GM23338 (cell line): ENCODE measurements around the gene CUBN. TPM values are rescaled to one million over a fixed set of nuclear protein-coding genes. Genes with fewer than 3 reads are reported as not detected.
A peak's percentile ranks its signal among the peaks of the same experiment; 100 is the strongest.

Experiments used
- ATAC-seq: fragments of 200-7000 bp; cut with Tn5 transposase; 3 replicates; pipeline ENCODE4 v1.9.1; 2020
- DNase-seq: peaks from one replicate; pipeline ENCODE4 v3.0.0-alpha.2; 2015; ENCODE audit warnings: low spot score
- H2AFZ ChIP-seq: fragments of 200-600 bp; sonication (generic); 2 replicates; pipeline ENCODE4 v1.8.0; 2016; ENCODE audit warnings: antibody characterized with exemption, mild to moderate bottlenecking, moderate library complexity
- H3F3A ChIP-seq: fragments of 200-600 bp; sonication (generic); replicated peaks from 2 replicates; pipeline ENCODE4 v1.8.0; 2017; ENCODE audit warnings: antibody characterized with exemption, mixed run types, low read depth
- H3K27ac ChIP-seq: fragments of 200-600 bp; sonication (generic); 2 replicates; pipeline ENCODE4 v1.6.1; 2016; ENCODE audit warnings: low read depth
- H3K27me3 ChIP-seq: fragments of 200-600 bp; sonication (generic); 2 replicates; pipeline ENCODE4 v1.8.0; 2016; ENCODE audit warnings: mild to moderate bottlenecking, mixed run types, moderate library complexity; ENCODE audit not compliant: insufficient read depth
- H3K36me3 ChIP-seq: fragments of 200-600 bp; sonication (generic); 2 replicates; pipeline ENCODE4 v1.8.0; 2016; ENCODE audit warnings: mild to moderate bottlenecking; ENCODE audit not compliant: insufficient read depth
- H3K4me1 ChIP-seq: fragments of 200-600 bp; sonication (generic); 2 replicates; pipeline ENCODE4 v1.8.0; 2016; ENCODE audit warnings: mild to moderate bottlenecking, moderate library complexity; ENCODE audit not compliant: insufficient read depth
- H3K4me2 ChIP-seq: fragments of 200-600 bp; sonication (generic); 2 replicates; pipeline ENCODE4 v1.7.1; 2017; ENCODE audit warnings: mixed run types
- H3K4me3 ChIP-seq: fragments of 200-600 bp; sonication (generic); 2 replicates; pipeline ENCODE4 v1.6.1; 2016; ENCODE audit warnings: mixed run types
- H3K79me2 ChIP-seq: fragments of 200-600 bp; sonication (generic); replicated peaks from 2 replicates; pipeline ENCODE4 v1.8.0; 2017; ENCODE audit warnings: mild to moderate bottlenecking; ENCODE audit not compliant: insufficient read depth
- H3K9me2 ChIP-seq: fragments of 200-600 bp; sonication (generic); 2 replicates; pipeline ENCODE4 v1.8.0; 2017; ENCODE audit not compliant: insufficient read depth
- H4K20me1 ChIP-seq: fragments of 200-600 bp; sonication (generic); replicated peaks from 2 replicates; pipeline ENCODE4 v1.8.0; 2017; ENCODE audit warnings: mild to moderate bottlenecking; ENCODE audit not compliant: insufficient read depth
- H3K27ac Mint-ChIP-seq: 2 replicates; pipeline ENCODE4 v1.8.0; 2020; ENCODE audit warnings: inconsistent platforms, mild to moderate bottlenecking, moderate library complexity, mixed read lengths
- H3K27me3 Mint-ChIP-seq: 3 replicates; pipeline ENCODE4 v1.8.0; 2022; ENCODE audit warnings: low read depth, mild to moderate bottlenecking, moderate library complexity, mixed read lengths, inconsistent platforms; ENCODE audit not compliant: insufficient read depth, poor library complexity
- H3K36me3 Mint-ChIP-seq: 3 replicates; pipeline ENCODE4 v1.8.0; 2021; ENCODE audit warnings: low read depth, mild to moderate bottlenecking, inconsistent platforms, moderate library complexity, mixed read lengths
- H3K4me1 Mint-ChIP-seq: 3 replicates; pipeline ENCODE4 v1.8.0; 2020; ENCODE audit warnings: mild to moderate bottlenecking, inconsistent platforms, mixed read lengths
- H3K4me3 Mint-ChIP-seq: 3 replicates; pipeline ENCODE4 v1.8.0; 2021; ENCODE audit warnings: moderate library complexity, mild to moderate bottlenecking, inconsistent platforms, mixed read lengths
- H3K9me3 Mint-ChIP-seq: 3 replicates; pipeline ENCODE4 v1.8.0; 2020; ENCODE audit warnings: moderate library complexity, mild to moderate bottlenecking, inconsistent platforms, mixed read lengths
- EZH2 ChIP-seq: fragments of 200-600 bp; sonication (generic); IDR thresholded peaks from one replicate; pipeline ENCODE4 v1.8.0; 2017; ENCODE audit warnings: antibody characterized with exemption, mild to moderate bottlenecking, low read depth; ENCODE audit not compliant: unreplicated experiment
- POLR2AphosphoS5 ChIP-seq: IDR thresholded peaks from 2 replicates; pipeline ENCODE4 v1.6.1; 2016; ENCODE audit warnings: antibody characterized with exemption, low read depth
- STAT1 ChIP-seq: IDR thresholded peaks from one replicate; pipeline ENCODE4 v1.6.1; 2016; ENCODE audit warnings: antibody characterized with exemption; ENCODE audit not compliant: unreplicated experiment
- polyA plus RNA-seq: library from polyadenylated mRNA; unstranded; fragments of >200 nt; fragmentation: Nextera tagmentation; extraction: Ambion mirVana; gene quantifications from 2 replicates; pipeline ENCODE4 v1.2.1, GENCODE V29; 2016
- total RNA-seq: library from RNA; depleted of rRNA; stranded (reverse); fragments of >200 nt; shearing (Covaris generic); gene quantifications from 2 replicates; pipeline ENCODE4 v1.2.3, GENCODE V29; 2014
- TF ChIP-seq, protein P1 (sequence below): fragments of 250-450 bp; sonication (Bioruptor Pico); IDR thresholded peaks from 2 replicates; pipeline ENCODE4 v1.5.0; 2020; ENCODE audit warnings: mild to moderate bottlenecking, moderate library complexity
- TF ChIP-seq, protein P2 (sequence below): IDR thresholded peaks from 2 replicates; pipeline ENCODE4 v1.6.1; 2016; ENCODE audit warnings: antibody characterized with exemption
- TF ChIP-seq, protein P3 (sequence below), 2 experiments: fragments of 200-600 bp in 1 of 2; sonication (generic) in 1 of 2; conservative IDR thresholded peaks; 2 replicates each; pipeline versions ENCODE4 v1.5.1 to v1.6.1; 2016 to 2017; ENCODE audit warnings: antibody characterized with exemption in 2 of 2, low read depth in 2 of 2, mild to moderate bottlenecking in 2 of 2, moderate library complexity in 1 of 2

CUBN gene
- total and polyA plus RNA-seq, 2 experiments from 2014 or later, result 0.06 to 1.8 TPM

DNA sequence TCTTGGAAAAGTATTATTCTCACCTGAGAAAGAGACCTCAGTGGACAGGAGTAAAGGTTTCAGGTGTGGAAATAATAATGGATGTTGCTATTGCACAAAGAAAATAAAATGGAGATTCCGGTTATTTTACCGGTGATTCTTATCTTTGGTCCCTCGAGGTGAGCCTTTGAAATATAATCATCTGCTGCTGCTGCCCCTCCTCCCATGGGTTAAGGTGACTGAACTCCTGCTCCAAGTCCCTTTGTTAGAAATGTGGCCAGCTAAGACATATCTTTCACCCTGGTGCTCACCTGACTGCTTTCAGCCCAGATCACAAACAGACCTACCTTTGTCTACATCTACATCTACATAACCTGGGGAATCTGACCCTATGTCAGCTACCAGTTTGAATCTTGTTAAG, 5.7 kb downstream of the CUBN start:
- Mint-ChIP-seq H3K4me1 (peaks cover 13% of the 10 kb centered on the region), H3K4me3 (no peak overlapping the region), H3K27me3 (no peaks in the 10 kb centered on the region), H3K9me3 (no peaks in the 10 kb centered on the region), H3K27ac (peak overlapping the region; percentile 75), H3K36me3 (no peaks in the 10 kb centered on the region)
- H2AFZ ChIP-seq, result peak overlapping the region; percentile 69
- H3K27me3 ChIP-seq, result no peaks in the 10 kb centered on the region
- no peaks in the 10 kb centered on the region for H4K20me1 ChIP-seq
- H3K4me2 ChIP-seq, result no peak overlapping the region
- no peak for DNase-seq
- no peaks in the 10 kb centered on the region for H3K79me2 ChIP-seq
- H3K27ac ChIP-seq, result no peak overlapping the region
- H3K4me1 ChIP-seq, result no peaks in the 10 kb centered on the region
- ATAC-seq, result peak; percentile 61
- no peaks in the 10 kb centered on the region for H3F3A ChIP-seq
- H3K36me3 ChIP-seq, result no peaks in the 10 kb centered on the region
- TF ChIP-seq, protein P1, sequence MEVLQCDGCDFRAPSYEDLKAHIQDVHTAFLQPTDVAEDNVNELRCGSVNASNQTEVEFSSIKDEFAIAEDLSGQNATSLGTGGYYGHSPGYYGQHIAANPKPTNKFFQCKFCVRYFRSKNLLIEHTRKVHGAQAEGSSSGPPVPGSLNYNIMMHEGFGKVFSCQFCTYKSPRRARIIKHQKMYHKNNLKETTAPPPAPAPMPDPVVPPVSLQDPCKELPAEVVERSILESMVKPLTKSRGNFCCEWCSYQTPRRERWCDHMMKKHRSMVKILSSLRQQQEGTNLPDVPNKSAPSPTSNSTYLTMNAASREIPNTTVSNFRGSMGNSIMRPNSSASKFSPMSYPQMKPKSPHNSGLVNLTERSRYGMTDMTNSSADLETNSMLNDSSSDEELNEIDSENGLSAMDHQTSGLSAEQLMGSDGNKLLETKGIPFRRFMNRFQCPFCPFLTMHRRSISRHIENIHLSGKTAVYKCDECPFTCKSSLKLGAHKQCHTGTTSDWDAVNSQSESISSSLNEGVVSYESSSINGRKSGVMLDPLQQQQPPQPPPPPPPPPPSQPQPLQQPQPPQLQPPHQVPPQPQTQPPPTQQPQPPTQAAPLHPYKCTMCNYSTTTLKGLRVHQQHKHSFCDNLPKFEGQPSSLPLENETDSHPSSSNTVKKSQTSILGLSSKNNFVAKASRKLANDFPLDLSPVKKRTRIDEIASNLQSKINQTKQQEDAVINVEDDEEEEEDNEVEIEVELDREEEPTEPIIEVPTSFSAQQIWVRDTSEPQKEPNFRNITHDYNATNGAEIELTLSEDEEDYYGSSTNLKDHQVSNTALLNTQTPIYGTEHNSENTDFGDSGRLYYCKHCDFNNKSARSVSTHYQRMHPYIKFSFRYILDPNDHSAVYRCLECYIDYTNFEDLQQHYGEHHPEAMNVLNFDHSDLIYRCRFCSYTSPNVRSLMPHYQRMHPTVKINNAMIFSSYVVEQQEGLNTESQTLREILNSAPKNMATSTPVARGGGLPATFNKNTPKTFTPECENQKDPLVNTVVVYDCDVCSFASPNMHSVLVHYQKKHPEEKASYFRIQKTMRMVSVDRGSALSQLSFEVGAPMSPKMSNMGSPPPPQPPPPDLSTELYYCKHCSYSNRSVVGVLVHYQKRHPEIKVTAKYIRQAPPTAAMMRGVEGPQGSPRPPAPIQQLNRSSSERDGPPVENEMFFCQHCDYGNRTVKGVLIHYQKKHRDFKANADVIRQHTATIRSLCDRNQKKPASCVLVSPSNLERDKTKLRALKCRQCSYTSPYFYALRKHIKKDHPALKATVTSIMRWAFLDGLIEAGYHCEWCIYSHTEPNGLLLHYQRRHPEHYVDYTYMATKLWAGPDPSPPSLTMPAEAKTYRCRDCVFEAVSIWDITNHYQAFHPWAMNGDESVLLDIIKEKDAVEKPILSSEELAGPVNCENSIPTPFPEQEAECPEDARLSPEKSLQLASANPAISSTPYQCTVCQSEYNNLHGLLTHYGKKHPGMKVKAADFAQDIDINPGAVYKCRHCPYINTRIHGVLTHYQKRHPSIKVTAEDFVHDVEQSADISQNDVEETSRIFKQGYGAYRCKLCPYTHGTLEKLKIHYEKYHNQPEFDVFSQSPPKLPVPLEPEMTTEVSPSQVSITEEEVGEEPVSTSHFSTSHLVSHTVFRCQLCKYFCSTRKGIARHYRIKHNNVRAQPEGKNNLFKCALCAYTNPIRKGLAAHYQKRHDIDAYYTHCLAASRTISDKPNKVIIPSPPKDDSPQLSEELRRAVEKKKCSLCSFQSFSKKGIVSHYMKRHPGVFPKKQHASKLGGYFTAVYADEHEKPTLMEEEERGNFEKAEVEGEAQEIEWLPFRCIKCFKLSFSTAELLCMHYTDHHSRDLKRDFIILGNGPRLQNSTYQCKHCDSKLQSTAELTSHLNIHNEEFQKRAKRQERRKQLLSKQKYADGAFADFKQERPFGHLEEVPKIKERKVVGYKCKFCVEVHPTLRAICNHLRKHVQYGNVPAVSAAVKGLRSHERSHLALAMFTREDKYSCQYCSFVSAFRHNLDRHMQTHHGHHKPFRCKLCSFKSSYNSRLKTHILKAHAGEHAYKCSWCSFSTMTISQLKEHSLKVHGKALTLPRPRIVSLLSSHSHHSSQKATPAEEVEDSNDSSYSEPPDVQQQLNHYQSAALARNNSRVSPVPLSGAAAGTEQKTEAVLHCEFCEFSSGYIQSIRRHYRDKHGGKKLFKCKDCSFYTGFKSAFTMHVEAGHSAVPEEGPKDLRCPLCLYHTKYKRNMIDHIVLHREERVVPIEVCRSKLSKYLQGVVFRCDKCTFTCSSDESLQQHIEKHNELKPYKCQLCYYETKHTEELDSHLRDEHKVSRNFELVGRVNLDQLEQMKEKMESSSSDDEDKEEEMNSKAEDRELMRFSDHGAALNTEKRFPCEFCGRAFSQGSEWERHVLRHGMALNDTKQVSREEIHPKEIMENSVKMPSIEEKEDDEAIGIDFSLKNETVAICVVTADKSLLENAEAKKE, result no peak
- TF ChIP-seq, protein P2, sequence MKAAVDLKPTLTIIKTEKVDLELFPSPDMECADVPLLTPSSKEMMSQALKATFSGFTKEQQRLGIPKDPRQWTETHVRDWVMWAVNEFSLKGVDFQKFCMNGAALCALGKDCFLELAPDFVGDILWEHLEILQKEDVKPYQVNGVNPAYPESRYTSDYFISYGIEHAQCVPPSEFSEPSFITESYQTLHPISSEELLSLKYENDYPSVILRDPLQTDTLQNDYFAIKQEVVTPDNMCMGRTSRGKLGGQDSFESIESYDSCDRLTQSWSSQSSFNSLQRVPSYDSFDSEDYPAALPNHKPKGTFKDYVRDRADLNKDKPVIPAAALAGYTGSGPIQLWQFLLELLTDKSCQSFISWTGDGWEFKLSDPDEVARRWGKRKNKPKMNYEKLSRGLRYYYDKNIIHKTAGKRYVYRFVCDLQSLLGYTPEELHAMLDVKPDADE, result no peak
- TF ChIP-seq STAT1 (no peak), POLR2AphosphoS5 (no peak), EZH2 (no peak)
- TF ChIP-seq, protein P3, sequence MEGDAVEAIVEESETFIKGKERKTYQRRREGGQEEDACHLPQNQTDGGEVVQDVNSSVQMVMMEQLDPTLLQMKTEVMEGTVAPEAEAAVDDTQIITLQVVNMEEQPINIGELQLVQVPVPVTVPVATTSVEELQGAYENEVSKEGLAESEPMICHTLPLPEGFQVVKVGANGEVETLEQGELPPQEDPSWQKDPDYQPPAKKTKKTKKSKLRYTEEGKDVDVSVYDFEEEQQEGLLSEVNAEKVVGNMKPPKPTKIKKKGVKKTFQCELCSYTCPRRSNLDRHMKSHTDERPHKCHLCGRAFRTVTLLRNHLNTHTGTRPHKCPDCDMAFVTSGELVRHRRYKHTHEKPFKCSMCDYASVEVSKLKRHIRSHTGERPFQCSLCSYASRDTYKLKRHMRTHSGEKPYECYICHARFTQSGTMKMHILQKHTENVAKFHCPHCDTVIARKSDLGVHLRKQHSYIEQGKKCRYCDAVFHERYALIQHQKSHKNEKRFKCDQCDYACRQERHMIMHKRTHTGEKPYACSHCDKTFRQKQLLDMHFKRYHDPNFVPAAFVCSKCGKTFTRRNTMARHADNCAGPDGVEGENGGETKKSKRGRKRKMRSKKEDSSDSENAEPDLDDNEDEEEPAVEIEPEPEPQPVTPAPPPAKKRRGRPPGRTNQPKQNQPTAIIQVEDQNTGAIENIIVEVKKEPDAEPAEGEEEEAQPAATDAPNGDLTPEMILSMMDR (conservative IDR thresholded peaks at IDR 0.05; ENCODE audit: low read depth in 2 of 2), result no peak
- no peak overlapping the region for H3K4me3 ChIP-seq
- H3K9me2 ChIP-seq, result no peaks in the 10 kb centered on the region
